ENCODE measurements around the gene ANO2.
"Not testable (repeated sequence)": the region's sequence is repeated elsewhere in the genome, so short reads cannot be mapped to it uniquely, and the experiment has no call there.

Gene ANO2

DNA sequence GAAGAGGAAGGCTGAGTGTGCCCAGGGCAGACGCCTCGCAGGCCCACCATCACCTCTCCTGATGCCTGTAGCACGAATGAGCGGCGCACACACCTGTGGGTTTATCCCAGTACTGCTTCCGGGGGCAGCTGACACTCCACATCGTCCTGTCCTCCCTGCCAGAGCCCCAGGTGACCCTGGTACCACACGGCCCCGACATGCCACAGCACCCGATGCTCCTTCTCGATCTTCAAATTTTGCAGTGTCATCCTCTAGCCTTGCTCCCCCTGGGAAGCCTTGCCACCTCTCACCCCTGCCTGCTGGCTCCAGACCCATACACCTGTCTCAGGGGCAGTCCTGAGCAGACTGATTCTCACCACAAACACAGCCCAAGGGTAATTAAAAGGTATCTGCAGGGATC lies 40.6 kb downstream of the ANO2 start:
- no peaks in the 10 kb centered on the region for H3K36me3 ChIP-seq (ENCODE audit: insufficient read depth, low read length)
- H3K4me1 ChIP-seq (ENCODE audit: control insufficient read depth, insufficient read depth, low read length, unreplicated experiment), result no peaks in the 10 kb centered on the region
- H2AFZ ChIP-seq (ENCODE audit: low read length, unreplicated experiment), result no peak overlapping the region
- no peaks in the 10 kb centered on the region; the same call in 1 of the 2 replicates for H3K27me3 ChIP-seq (ENCODE audit: insufficient read depth, low read length)
- H3K79me2 ChIP-seq (ENCODE audit: control insufficient read depth, insufficient read depth, low read length, unreplicated experiment), result no peaks in the 10 kb centered on the region
- H3K4me3 ChIP-seq (ENCODE audit: low read depth, low read length), result no peak overlapping the region
- no peak overlapping the region for H3K27ac ChIP-seq (ENCODE audit: low read depth, low read length)

DNA sequence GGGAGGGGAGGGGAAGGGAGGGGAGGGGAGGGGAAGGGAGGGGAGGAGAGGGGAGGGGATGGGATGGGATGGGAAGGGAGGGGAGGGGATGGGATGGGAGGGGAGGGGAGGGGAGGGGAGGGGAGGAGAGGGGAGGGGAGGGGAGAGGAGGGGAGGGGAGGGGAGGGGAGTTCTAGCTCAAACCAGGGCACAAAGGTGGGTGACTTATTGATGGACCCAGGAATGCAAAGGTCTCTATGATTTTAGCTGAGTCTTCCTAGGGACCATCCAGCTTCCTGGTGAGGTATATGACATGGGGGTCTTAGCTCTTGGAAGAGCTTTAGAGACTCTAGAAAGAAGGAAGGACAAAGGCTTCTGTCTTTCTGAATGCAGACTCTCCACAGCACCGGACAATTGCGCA lies 42.3 kb downstream of the ANO2 start:
- Histone ChIP-seq H3K36me3 (ENCODE audit: insufficient read depth, low read length) (no peaks in the 10 kb centered on the region), H3K4me1 (ENCODE audit: control insufficient read depth, insufficient read depth, low read length, unreplicated experiment) (no peaks in the 10 kb centered on the region), H2AFZ (ENCODE audit: low read length, unreplicated experiment) (no peak overlapping the region), H3K79me2 (ENCODE audit: control insufficient read depth, insufficient read depth, low read length, unreplicated experiment) (no peaks in the 10 kb centered on the region), H3K27me3 (ENCODE audit: insufficient read depth, low read length) (no peaks in the 10 kb centered on the region), H3K4me3 (ENCODE audit: low read depth, low read length) (no peak overlapping the region), H3K27ac (ENCODE audit: low read depth, low read length) (no peak overlapping the region)

DNA sequence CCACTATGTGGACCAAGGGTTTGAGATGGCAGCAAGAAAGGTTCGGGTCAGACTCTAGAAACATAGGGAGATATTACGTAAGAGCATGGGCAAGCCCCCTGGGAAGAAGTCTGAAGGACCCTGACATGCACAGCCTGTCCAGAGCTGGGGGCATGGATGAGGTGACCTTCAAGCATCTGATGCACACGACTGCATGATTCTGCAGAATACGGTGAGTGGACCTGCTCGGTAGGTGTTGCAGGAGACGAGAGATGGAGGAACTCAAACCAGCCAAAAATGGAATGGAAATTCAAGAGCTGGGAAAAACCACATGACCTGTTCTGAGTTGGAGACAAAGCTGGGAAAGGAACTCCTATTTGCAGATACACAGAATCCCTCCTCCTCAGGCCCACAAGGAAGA lies 43.6 kb downstream of the ANO2 start:
- no peak overlapping the region for H3K27ac ChIP-seq (ENCODE audit: low read depth, low read length)
- H3K4me3 ChIP-seq (ENCODE audit: low read depth, low read length), result no peak overlapping the region
- no peaks in the 10 kb centered on the region for H3K36me3 ChIP-seq (ENCODE audit: insufficient read depth, low read length)
- no peak overlapping the region for H2AFZ ChIP-seq (ENCODE audit: low read length, unreplicated experiment)
- no peaks in the 10 kb centered on the region for H3K4me1 ChIP-seq (ENCODE audit: control insufficient read depth, insufficient read depth, low read length, unreplicated experiment)
- no peaks in the 10 kb centered on the region for H3K79me2 ChIP-seq (ENCODE audit: control insufficient read depth, insufficient read depth, low read length, unreplicated experiment)
- H3K27me3 ChIP-seq (ENCODE audit: insufficient read depth, low read length), result no peaks in the 10 kb centered on the region

DNA sequence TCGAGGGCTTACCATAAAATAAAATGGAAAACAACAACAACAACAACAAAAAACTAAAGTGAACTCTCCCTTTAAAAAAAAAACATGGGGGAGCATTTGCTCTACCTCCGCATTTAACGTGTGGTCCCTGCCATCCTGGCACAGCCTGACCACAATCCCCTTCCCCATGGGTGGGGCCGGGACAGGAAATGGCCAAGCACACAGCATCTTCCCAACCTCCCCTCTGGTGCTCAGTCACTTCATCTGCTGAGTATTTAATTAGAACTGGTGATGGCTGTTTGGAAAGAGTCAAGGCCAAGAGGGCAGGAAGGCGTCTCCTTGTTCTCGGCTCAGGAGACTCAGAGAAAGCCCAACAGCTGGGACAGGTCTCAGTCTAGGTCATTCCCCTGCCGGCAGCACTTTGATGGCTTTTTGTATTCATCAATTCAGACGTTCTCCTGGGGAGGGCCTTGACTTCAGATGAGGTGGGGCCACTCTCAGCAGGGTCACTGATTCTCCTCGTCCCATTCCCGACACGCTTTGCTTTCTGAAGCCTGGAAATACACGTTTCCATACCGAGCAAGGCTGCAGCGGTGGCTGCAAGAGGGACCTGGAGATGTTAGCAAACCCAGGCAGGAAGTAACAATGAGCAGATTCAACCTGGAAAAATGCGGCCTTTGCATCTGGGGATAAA lies 44.4 kb downstream of the ANO2 start:
- H2AFZ ChIP-seq (ENCODE audit: low read length, unreplicated experiment), result no peak overlapping the region
- H3K4me3 ChIP-seq (ENCODE audit: low read depth, low read length), result no peak overlapping the region
- no peaks in the 10 kb centered on the region for H3K36me3 ChIP-seq (ENCODE audit: insufficient read depth, low read length)
- no peak overlapping the region for H3K27ac ChIP-seq (ENCODE audit: low read depth, low read length)
- no peaks in the 10 kb centered on the region for H3K4me1 ChIP-seq (ENCODE audit: control insufficient read depth, insufficient read depth, low read length, unreplicated experiment)
- no peaks in the 10 kb centered on the region for H3K79me2 ChIP-seq (ENCODE audit: control insufficient read depth, insufficient read depth, low read length, unreplicated experiment)
- H3K27me3 ChIP-seq (ENCODE audit: insufficient read depth, low read length), result no peaks in the 10 kb centered on the region

DNA sequence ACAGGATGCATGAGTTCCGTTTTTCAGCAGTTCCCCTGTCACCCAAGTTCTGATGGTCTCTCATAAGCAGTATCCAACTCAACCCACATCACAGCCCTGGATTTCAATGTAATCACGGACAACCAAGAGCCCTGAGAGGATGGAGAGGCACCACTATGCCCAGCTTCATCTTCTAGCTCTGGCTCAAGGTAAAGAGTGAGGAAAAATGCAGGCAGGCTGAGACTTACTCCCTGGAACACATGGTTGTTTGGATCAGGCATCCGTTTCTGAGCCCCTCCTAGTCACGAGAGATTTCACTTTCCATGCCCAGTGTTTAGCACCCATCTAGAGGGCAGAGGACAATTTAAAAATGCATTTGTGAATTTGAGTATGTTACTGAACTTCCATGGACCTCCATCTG lies 45.0 kb downstream of the ANO2 start:
- Histone ChIP-seq H2AFZ (ENCODE audit: low read length, unreplicated experiment) (no peak overlapping the region), H3K4me3 (ENCODE audit: low read depth, low read length) (no peak overlapping the region), H3K27ac (ENCODE audit: low read depth, low read length) (no peak overlapping the region), H3K79me2 (ENCODE audit: control insufficient read depth, insufficient read depth, low read length, unreplicated experiment) (no peaks in the 10 kb centered on the region), H3K4me1 (ENCODE audit: control insufficient read depth, insufficient read depth, low read length, unreplicated experiment) (no peaks in the 10 kb centered on the region), H3K27me3 (ENCODE audit: insufficient read depth, low read length) (no peaks in the 10 kb centered on the region), H3K36me3 (ENCODE audit: insufficient read depth, low read length) (no peaks in the 10 kb centered on the region)

DNA sequence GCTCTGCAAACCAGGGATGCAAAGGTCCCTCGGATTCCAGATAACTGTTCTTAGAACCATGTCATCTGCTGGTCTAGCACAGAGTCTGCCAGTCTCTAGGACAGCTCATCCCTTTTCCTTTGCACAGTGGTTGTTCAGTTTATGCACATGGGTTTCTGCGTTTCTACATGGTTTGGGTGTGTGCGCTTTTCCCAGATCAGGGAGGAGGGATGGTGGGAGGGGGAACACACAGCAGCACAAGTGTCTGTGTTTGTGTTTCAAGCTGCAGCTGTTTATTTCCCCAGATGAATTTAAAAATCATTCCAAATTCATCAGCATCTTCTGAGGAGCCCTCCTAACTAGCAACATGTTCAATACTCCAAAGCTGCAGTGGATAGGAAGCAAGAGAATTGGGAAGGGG lies 45.4 kb downstream of the ANO2 start:
- Histone ChIP-seq H3K27me3 (ENCODE audit: insufficient read depth, low read length) (no peaks in the 10 kb centered on the region), H2AFZ (ENCODE audit: low read length, unreplicated experiment) (no peak overlapping the region), H3K4me1 (ENCODE audit: control insufficient read depth, insufficient read depth, low read length, unreplicated experiment) (no peaks in the 10 kb centered on the region)

DNA sequence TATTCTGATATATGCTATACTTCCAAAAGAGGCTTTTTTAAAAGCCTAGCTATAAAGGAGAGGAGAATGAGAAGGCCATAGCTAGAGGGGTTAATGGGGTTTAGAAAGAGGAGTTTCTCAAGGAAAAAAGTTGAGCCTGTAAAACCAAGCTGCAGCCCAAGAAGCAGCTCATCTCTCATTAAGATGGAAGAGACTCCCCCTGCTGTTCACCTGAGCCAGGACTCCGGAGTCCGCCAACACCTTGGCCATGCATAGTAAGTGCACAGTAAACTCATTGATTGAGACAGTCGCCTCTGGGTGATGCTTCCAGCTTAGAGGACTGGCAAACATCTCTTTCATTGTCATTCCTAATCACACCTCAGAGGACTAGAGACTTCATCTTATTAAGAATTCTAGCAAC lies 46.2 kb downstream of the ANO2 start:
- H3K36me3 ChIP-seq (ENCODE audit: insufficient read depth, low read length), result no peaks in the 10 kb centered on the region
- H3K27ac ChIP-seq (ENCODE audit: low read depth, low read length), result no peak overlapping the region
- H2AFZ ChIP-seq (ENCODE audit: low read length, unreplicated experiment), result no peak overlapping the region
- H3K4me1 ChIP-seq (ENCODE audit: control insufficient read depth, insufficient read depth, low read length, unreplicated experiment), result no peaks in the 10 kb centered on the region
- no peaks in the 10 kb centered on the region for H3K27me3 ChIP-seq (ENCODE audit: insufficient read depth, low read length)
- no peak overlapping the region for H3K4me3 ChIP-seq (ENCODE audit: low read depth, low read length)
- H3K79me2 ChIP-seq (ENCODE audit: control insufficient read depth, insufficient read depth, low read length, unreplicated experiment), result no peaks in the 10 kb centered on the region

More for the DNA sequence above, 45.4 kb downstream of the ANO2 start:
- no peaks in the 10 kb centered on the region for H3K79me2 ChIP-seq (ENCODE audit: control insufficient read depth, insufficient read depth, low read length, unreplicated experiment)
- H3K4me3 ChIP-seq (ENCODE audit: low read depth, low read length), result no peak overlapping the region
- no peaks in the 10 kb centered on the region for H3K36me3 ChIP-seq (ENCODE audit: insufficient read depth, low read length)
- H3K27ac ChIP-seq (ENCODE audit: low read depth, low read length), result no peak overlapping the region

DNA sequence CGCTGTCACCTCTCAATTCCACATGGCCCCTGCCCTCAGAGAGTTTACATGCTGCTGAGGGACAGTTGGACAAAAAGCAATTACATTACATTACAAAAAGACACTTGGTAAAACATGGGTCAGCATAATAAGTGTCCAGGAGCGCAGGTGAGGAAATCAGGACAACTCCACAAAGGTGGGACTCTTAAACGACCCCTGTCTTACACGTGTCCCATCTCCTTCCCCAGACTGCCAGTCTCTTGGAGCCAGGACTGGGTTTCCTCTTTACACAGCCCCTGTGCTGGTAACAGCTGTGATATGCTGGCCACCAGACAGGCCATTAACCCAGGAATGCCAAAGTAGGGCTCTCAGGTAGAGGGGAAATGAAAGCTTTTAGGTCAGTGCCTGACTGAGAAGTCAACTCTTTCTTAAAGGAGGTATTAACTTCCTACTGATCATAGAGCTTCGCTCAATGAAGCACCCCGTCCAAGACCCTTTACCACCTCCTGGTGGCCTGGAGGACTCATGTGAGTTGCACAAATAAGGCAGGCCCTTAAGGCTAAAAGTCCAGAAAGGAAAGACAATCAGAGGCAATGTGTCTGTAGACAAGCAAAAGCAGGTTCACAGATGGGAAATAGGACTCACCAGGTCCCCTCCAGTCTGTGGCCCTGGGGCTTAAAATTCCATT lies 55.5 kb downstream of the ANO2 start:
- H3K4me3 ChIP-seq (ENCODE audit: low read depth, low read length), result no peak overlapping the region
- no peaks in the 10 kb centered on the region for H3K79me2 ChIP-seq (ENCODE audit: control insufficient read depth, insufficient read depth, low read length, unreplicated experiment)
- H2AFZ ChIP-seq (ENCODE audit: low read length, unreplicated experiment), result no peak overlapping the region
- no peak overlapping the region for H3K27ac ChIP-seq (ENCODE audit: low read depth, low read length)
- H3K27me3 ChIP-seq (ENCODE audit: insufficient read depth, low read length), result no peaks in the 10 kb centered on the region
- H3K4me1 ChIP-seq (ENCODE audit: control insufficient read depth, insufficient read depth, low read length, unreplicated experiment), result no peaks in the 10 kb centered on the region
- no peaks in the 10 kb centered on the region for H3K36me3 ChIP-seq (ENCODE audit: insufficient read depth, low read length)

DNA sequence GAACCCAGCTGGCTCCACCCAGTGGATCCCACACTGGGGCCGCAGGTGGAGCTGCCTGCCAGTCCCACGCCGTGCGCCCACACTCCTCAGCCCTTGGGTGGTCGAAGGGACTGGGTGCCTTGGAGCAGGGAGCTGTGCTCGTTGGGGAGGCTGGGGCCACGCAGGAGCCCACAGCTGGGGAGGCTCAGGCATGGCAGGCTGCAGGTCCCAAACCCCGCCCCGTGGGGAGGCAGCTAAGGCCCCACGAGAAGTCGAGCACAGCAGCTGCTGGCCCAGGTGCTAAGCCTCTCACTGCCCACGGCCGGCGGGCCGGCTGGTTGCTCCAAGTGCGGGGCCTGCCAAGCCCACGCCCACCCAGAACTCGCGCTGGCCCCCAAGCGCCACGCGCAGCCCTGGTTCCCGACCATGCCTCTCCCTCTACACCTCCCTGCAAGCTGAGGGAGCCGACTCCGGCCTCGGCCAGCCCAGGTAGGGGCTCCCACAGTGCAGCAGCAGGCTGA lies 56.2 kb downstream of the ANO2 start:
- Histone ChIP-seq H3K27ac (ENCODE audit: low read depth, low read length) (no peak overlapping the region), H3K79me2 (ENCODE audit: control insufficient read depth, insufficient read depth, low read length, unreplicated experiment) (no peaks in the 10 kb centered on the region), H3K4me1 (ENCODE audit: control insufficient read depth, insufficient read depth, low read length, unreplicated experiment) (no peaks in the 10 kb centered on the region), H2AFZ (ENCODE audit: low read length, unreplicated experiment) (no peak overlapping the region), H3K4me3 (ENCODE audit: low read depth, low read length) (no peak overlapping the region), H3K27me3 (ENCODE audit: insufficient read depth, low read length) (no peaks in the 10 kb centered on the region), H3K36me3 (ENCODE audit: insufficient read depth, low read length) (no peaks in the 10 kb centered on the region)

DNA sequence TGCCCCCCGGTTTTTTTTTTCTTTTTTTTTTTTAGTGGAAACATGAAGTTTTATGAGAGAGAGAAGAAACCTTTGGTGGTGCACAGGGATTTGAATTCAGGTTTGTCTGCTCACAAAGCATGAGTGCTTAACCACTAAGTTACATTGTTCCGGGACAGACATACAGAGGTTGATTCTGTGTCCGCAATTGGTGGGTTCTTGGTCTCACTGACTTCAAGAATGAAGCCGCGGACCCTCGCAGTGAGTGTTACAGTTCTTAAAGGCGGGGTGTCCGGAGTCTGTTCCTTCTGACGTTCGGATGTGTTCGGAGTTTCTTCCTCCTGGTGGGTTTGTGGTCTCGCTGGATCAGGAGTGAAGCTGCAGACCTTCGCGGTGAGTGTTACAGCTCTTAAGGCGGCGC lies 57.2 kb downstream of the ANO2 start:
- H3K27me3 ChIP-seq (ENCODE audit: insufficient read depth, low read length); H3K36me3 ChIP-seq (ENCODE audit: insufficient read depth, low read length); H3K27ac ChIP-seq (ENCODE audit: low read depth, low read length); H3K4me3 ChIP-seq (ENCODE audit: low read depth, low read length); H2AFZ ChIP-seq (ENCODE audit: low read length, unreplicated experiment); H3K4me1 ChIP-seq (ENCODE audit: control insufficient read depth, insufficient read depth, low read length, unreplicated experiment); H3K79me2 ChIP-seq (ENCODE audit: control insufficient read depth, insufficient read depth, low read length, unreplicated experiment): not testable (repeated sequence)

DNA sequence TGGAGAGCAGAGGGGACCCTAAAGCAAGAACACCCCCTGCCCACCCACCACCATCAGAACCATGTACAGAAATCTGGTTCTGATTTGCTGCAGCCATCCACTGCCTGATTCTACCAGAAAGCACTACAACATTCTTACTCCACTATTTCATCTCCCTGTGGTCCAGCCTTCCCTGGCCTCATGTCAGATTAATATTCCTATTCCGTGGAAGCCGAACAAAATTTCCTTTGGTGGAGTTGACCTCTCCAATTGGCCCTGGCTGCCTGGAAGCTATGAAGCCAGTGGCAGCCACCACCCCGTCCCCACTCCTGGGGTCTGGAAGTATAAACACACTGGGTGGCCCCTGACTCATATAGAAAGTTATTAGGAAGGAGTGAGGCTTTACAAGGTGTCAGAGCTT lies 60.2 kb downstream of the ANO2 start:
- Histone ChIP-seq H3K79me2 (ENCODE audit: control insufficient read depth, insufficient read depth, low read length, unreplicated experiment) (no peaks in the 10 kb centered on the region), H3K4me3 (ENCODE audit: low read depth, low read length) (no peak overlapping the region), H3K4me1 (ENCODE audit: control insufficient read depth, insufficient read depth, low read length, unreplicated experiment) (no peaks in the 10 kb centered on the region), H3K27me3 (ENCODE audit: insufficient read depth, low read length) (no peaks in the 10 kb centered on the region), H3K36me3 (ENCODE audit: insufficient read depth, low read length) (no peaks in the 10 kb centered on the region), H3K27ac (ENCODE audit: low read depth, low read length) (no peak overlapping the region), H2AFZ (ENCODE audit: low read length, unreplicated experiment) (no peak overlapping the region)
